ENCODE data around the gene CAMK2N1. TPM values are rescaled to one million over a fixed set of nuclear protein-coding genes. Genes with fewer than 3 reads are reported as not detected.
"Not testable (repeated sequence)": the region's sequence is repeated elsewhere in the genome, so short reads cannot be mapped to it uniquely, and the experiment has no call there.

The CAMK2N1 gene
- total RNA-seq, 1 experiment from 2014 or later, result 4.4 TPM

GRCh38 chr1:20497506-20497905 lies 11.5 kb upstream of the CAMK2N1 start:
- DNase-seq (ENCODE audit: low read depth, low spot score), result no peak
- ChIA-PET CTCF (no interaction called here), POLR2A (no interaction called here)
- Histone ChIP-seq H3K4me1 (ENCODE audit: control insufficient read depth, insufficient read depth, low read length) (no peaks in the 10 kb centered on the region), H3K4me3 (ENCODE audit: low read depth in 2 of 2, low read length in 2 of 2) (no peak overlapping the region), H3K36me3 (ENCODE audit: control insufficient read depth, insufficient read depth, low read length) (peaks cover 8% of the 10 kb centered on the region), H3K27me3 (ENCODE audit: control insufficient read depth, insufficient read depth, low read length) (no peaks in the 10 kb centered on the region), H3K27ac (ENCODE audit: low read length) (no peak overlapping the region), H3K9me3 (ENCODE audit: control insufficient read depth, insufficient read depth, low read depth, low read length) (no peaks in the 10 kb centered on the region)
- no peak for ATAC-seq
- TF ChIP-seq, protein P1, sequence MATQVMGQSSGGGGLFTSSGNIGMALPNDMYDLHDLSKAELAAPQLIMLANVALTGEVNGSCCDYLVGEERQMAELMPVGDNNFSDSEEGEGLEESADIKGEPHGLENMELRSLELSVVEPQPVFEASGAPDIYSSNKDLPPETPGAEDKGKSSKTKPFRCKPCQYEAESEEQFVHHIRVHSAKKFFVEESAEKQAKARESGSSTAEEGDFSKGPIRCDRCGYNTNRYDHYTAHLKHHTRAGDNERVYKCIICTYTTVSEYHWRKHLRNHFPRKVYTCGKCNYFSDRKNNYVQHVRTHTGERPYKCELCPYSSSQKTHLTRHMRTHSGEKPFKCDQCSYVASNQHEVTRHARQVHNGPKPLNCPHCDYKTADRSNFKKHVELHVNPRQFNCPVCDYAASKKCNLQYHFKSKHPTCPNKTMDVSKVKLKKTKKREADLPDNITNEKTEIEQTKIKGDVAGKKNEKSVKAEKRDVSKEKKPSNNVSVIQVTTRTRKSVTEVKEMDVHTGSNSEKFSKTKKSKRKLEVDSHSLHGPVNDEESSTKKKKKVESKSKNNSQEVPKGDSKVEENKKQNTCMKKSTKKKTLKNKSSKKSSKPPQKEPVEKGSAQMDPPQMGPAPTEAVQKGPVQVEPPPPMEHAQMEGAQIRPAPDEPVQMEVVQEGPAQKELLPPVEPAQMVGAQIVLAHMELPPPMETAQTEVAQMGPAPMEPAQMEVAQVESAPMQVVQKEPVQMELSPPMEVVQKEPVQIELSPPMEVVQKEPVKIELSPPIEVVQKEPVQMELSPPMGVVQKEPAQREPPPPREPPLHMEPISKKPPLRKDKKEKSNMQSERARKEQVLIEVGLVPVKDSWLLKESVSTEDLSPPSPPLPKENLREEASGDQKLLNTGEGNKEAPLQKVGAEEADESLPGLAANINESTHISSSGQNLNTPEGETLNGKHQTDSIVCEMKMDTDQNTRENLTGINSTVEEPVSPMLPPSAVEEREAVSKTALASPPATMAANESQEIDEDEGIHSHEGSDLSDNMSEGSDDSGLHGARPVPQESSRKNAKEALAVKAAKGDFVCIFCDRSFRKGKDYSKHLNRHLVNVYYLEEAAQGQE (IDR thresholded peaks at IDR 0.05; ENCODE audit: insufficient read depth in 1 of 2, low read depth in 2 of 2, low read length in 1 of 2), result no peak
- in situ Hi-C loops (cut with HindIII; ENCODE audit: low pct_unique_long_range_greater_than_20kb, low sequenced_read_pairs), result no loop called here
- intact Hi-C loops (cut with micrococcal nuclease; ENCODE audit: unreplicated experiment), result no loop called here
- no TSS peak for BruUV-seq (replicated peaks)

DNA sequence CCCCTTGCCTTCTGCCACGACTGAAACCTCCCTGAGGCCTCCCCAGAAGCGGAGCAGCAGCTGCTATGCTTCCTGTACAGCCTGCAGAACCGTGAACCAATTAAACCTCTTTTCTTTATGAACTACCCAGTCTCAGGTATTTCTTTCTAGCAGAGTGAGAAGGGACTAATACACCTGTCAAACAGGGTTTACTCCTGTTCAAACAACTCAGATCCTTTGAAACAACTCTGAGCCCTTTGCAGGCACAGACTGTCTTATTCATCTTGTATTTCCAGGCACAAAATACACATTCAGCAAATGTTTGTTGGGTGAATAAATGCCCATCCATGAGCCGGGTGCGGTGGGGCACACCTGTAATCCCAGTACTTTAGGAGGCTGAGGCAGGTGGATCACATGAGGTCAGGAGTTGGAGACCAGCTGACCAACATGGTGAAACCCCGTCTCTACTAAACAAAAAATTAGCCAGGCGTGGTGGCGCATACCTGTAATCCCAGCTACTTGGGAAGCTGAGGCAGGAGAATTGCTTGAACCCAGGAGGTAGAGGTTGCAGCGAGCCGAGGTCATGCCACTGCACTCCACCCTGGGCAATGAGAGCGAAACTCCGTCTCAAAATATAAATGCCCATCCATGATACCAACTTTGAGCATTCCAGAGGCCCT lies 10.8 kb upstream of the CAMK2N1 start:
- H3K27me3 ChIP-seq (ENCODE audit: control insufficient read depth, insufficient read depth, low read length); H3K4me1 ChIP-seq (ENCODE audit: control insufficient read depth, insufficient read depth, low read length); ATAC-seq; CTCF ChIA-PET; H3K4me3 ChIP-seq (ENCODE audit: low read depth in 2 of 2, low read length in 2 of 2); H3K27ac ChIP-seq (ENCODE audit: low read length); BruUV-seq (replicated peaks); DNase-seq (ENCODE audit: low read depth, low spot score); intact Hi-C loops (cut with micrococcal nuclease; ENCODE audit: unreplicated experiment); in situ Hi-C loops (cut with HindIII; ENCODE audit: low pct_unique_long_range_greater_than_20kb, low sequenced_read_pairs); H3K9me3 ChIP-seq (ENCODE audit: control insufficient read depth, insufficient read depth, low read depth, low read length); H3K36me3 ChIP-seq (ENCODE audit: control insufficient read depth, insufficient read depth, low read length); POLR2A ChIA-PET: not testable (repeated sequence)

GRCh38 chr1:20496241-20496661 lies 10.2 kb upstream of the CAMK2N1 start:
- no TSS peak for BruUV-seq (replicated peaks)
- Histone ChIP-seq H3K9me3 (ENCODE audit: control insufficient read depth, insufficient read depth, low read depth, low read length) (no peaks in the 10 kb centered on the region), H3K4me3 (ENCODE audit: low read depth in 2 of 2, low read length in 2 of 2) (no peak overlapping the region), H3K36me3 (ENCODE audit: control insufficient read depth, insufficient read depth, low read length) (peaks cover 2% of the 10 kb centered on the region; the same call in 1 of the 2 replicates), H3K27ac (ENCODE audit: low read length) (no peak overlapping the region), H3K27me3 (ENCODE audit: control insufficient read depth, insufficient read depth, low read length) (no peaks in the 10 kb centered on the region), H3K4me1 (ENCODE audit: control insufficient read depth, insufficient read depth, low read length) (no peaks in the 10 kb centered on the region)
- intact Hi-C loops (cut with micrococcal nuclease; ENCODE audit: unreplicated experiment) (no loop called here), in situ Hi-C loops (cut with HindIII; ENCODE audit: low pct_unique_long_range_greater_than_20kb, low sequenced_read_pairs) (no loop called here)
- ATAC-seq (peak; percentile 46; the same call in 1 of the 2 replicates), DNase-seq (ENCODE audit: low read depth, low spot score) (no peak)
- TF ChIP-seq CTCF (IDR thresholded peaks at IDR 0.05) (no peak), POLR2AphosphoS5 (IDR thresholded peaks at IDR 0.05; ENCODE audit: low read depth, low read length) (no peak), SIN3A (IDR thresholded peaks at IDR 0.05; ENCODE audit: borderline replicate concordance, insufficient read depth, low read depth, low read length) (no peak), TCF7L2 (IDR thresholded peaks at IDR 0.05; ENCODE audit: low read depth, low read length) (no peak)
- TF ChIP-seq, protein P1 (IDR thresholded peaks at IDR 0.05; ENCODE audit: insufficient read depth in 1 of 2, low read depth in 2 of 2, low read length in 1 of 2), result no peak
- POLR2A ChIA-PET, result no interaction called here
- CTCF ChIA-PET, result no interaction called here

Data from Panc1 (cell line).